Measurements from ENCODE around the gene FOLR1.
"Not testable (repeated sequence)": the region's sequence is repeated elsewhere in the genome, so short reads cannot be mapped to it uniquely, and the experiment has no call there.

The FOLR1 gene

GRCh38 chr11:72177656-72178055 lies 14.3 kb upstream of the FOLR1 start:
- no peak for DNase-seq (ENCODE audit: low read depth)
- H3K4me3 ChIP-seq (ENCODE audit: control insufficient read depth, low read depth, low read length): no peak overlapping the region
- no peak for TF ChIP-seq CTCF (IDR thresholded peaks at IDR 0.05; ENCODE audit: control insufficient read depth, insufficient read depth, low read depth, low read length, missing control alignments)

GRCh38 chr11:72179049-72179803 lies 12.7 kb upstream of the FOLR1 start:
- no peak overlapping the region for H3K4me3 ChIP-seq (ENCODE audit: control insufficient read depth, low read depth, low read length)
- no peak for TF ChIP-seq CTCF (IDR thresholded peaks at IDR 0.05; ENCODE audit: control insufficient read depth, insufficient read depth, low read depth, low read length, missing control alignments)
- DNase-seq (ENCODE audit: low read depth): no peak

GRCh38 chr11:72179804-72180396 lies 12.0 kb upstream of the FOLR1 start:
- TF ChIP-seq CTCF (IDR thresholded peaks at IDR 0.05; ENCODE audit: control insufficient read depth, insufficient read depth, low read depth, low read length, missing control alignments): no peak
- no peak overlapping the region for H3K4me3 ChIP-seq (ENCODE audit: control insufficient read depth, low read depth, low read length)
- DNase-seq (ENCODE audit: low read depth): no peak

- not testable (repeated sequence) for H3K4me3 ChIP-seq (ENCODE audit: control insufficient read depth, low read depth, low read length); DNase-seq (ENCODE audit: low read depth)
Measured at GRCh38 chr11:72180892-72181552, 10.9 kb upstream of the FOLR1 start.

- TF ChIP-seq CTCF (IDR thresholded peaks at IDR 0.05; ENCODE audit: control insufficient read depth, insufficient read depth, low read depth, low read length, missing control alignments): peak; percentile 35
- not testable (repeated sequence) for DNase-seq (ENCODE audit: low read depth); H3K4me3 ChIP-seq (ENCODE audit: control insufficient read depth, low read depth, low read length)
Measured at GRCh38 chr11:72181553-72181958, 10.4 kb upstream of the FOLR1 start.

- no peak for TF ChIP-seq CTCF (IDR thresholded peaks at IDR 0.05; ENCODE audit: control insufficient read depth, insufficient read depth, low read depth, low read length, missing control alignments)
- no peak for DNase-seq (ENCODE audit: low read depth)
- H3K4me3 ChIP-seq (ENCODE audit: control insufficient read depth, low read depth, low read length): no peak overlapping the region
Measured at GRCh38 chr11:72188267-72188666, 3.7 kb upstream of the FOLR1 start.

All from AG09309 (cell line).